Measurements from ENCODE around the gene NUP62CL.
A peak's percentile ranks its signal among the peaks of the same experiment; 100 is the strongest.

NUP62CL gene

GRCh38 chrX:107146670-107147069 is 59.6 kb downstream of the NUP62CL start:
- no peak for DNase-seq

- DNase-seq = no peak
Observed at GRCh38 chrX:107135965-107136307, 70.3 kb downstream of the NUP62CL start.

- DNase-seq = no peak
Observed at GRCh38 chrX:107135049-107135964, 70.9 kb downstream of the NUP62CL start.

- DNase-seq = no peak
Observed at GRCh38 chrX:107123750-107124149, 82.5 kb downstream of the NUP62CL start.

GRCh38 chrX:107119283-107119682 is 87.0 kb downstream of the NUP62CL start:
- DNase-seq = no peak

GRCh38 chrX:107118322-107119147 is 87.7 kb downstream of the NUP62CL start, which contains the start of gene RBM41:
RBM41 (minus strand) TSS chrX:107118822; CDS start chrX:107118773, 49 bp downstream.
- peak; percentile 53 for DNase-seq

- no peak for DNase-seq
Observed at GRCh38 chrX:107117993-107118321, 88.3 kb downstream of the NUP62CL start.

GRCh38 chrX:107107459-107107858 is 98.8 kb downstream of the NUP62CL start:
- no peak for DNase-seq

GRCh38 chrX:107102980-107103379 is 103.3 kb downstream of the NUP62CL start:
- DNase-seq = no peak

- no peak for DNase-seq
Observed at GRCh38 chrX:107076158-107076557, 130.1 kb downstream of the NUP62CL start.

Measured in DMS 273 treated with DMSO at 0.1 percent for 48 hours (cell line).